ENCODE data around the gene ZNF577.
A peak's percentile ranks its signal among the peaks of the same experiment; 100 is the strongest.
"Not testable (repeated sequence)": the region's sequence is repeated elsewhere in the genome, so short reads cannot be mapped to it uniquely, and the experiment has no call there.

Gene ZNF577

GRCh38 chr19:51887522-51888498 is at the start of gene ZNF577:
TSS of gene ZNF577 (minus strand) at chr19:51887951. CDS start at chr19:51880382, 7,569 bp downstream.
- DNase-seq = peak; percentile 68

DNA sequence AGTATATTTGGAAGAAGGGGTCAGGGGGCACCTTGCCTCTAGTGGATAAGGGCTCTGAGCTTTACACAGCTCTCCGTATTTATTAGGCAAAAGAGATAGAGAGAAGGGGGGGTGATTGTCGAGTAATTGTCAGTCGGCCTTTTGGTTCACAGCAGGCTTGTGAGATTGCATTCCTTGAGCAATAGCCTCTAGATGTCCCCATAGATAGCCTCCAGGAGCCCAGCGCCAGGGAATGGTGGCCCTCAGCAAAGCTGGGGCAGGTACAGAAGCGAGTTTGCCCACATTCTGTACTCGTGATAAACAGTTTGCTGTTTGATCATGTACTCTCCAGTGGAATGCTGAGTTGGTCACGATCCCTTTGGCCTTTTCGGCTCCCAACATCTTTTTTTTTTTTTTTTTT is 44.2 kb upstream of the ZNF577 start:
- DNase-seq = no peak

DNA sequence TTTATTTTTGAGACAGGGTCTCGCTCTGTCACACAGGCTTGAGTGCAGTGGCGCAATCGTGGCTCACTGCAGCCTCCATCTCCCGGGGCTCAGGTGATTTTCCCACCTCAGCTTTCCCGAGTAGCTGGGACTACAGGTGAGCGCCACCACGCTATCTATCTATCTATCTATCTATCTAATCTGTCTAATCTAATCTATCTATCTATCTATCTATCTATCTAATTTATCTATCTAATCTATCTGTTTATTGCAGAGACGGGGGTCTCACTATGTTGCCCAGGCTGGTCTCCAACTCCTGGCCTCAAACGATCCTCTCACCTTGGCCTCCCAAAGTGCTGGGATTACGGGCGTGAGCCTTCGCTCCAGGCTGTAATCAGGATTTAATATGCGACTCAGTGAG is 40.1 kb upstream of the ZNF577 start:
- no peak for DNase-seq

DNA sequence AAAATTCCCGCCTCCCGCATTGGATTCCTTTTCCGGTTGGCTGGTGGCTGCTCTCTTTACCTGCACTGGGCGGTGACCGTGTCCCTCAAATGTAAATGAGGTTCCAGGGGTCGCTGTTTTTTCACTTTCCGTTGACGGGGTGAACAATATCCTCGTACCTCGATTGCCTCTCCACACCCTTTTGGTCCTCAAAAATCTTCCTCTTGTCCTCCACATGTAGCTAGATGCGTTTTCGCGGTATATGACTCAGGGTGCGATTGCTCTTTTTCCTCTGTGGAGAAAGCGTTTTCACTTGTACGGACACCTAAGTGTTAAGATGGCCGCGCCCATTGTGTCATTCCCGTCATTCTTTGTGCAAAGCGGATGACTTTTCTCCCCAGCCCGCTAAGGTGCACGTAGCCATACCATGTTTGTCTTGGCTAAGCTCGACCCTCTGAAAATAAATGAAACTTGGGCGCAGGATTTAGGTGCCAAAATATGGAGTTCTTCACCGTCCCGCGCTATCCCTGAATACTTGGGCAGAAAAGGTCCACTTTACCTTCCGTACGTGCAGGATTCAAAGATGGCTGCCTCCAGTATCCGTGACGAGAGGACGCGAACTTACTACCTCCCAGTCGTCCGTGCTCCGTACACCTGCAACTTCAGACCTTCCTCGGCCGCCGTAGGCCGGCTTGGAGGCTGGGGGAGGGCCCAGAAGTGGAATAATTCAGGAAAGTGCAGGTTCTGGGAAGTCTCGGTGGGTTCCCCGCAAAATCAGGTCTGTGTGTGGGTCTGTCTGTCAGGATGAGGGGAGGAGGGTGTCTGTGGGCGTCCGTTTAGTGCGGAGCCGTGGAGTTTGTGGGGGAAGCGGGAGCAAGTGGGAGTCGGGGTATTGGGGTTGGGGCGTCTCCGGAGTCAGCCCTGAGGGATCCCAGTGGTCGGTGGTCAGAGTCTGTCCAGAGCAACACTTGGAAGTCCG is 39.3 kb upstream of the ZNF577 start, which contains the start of gene ZNF613:
TSS of gene ZNF613 (plus strand) at position 689 of the 958 bp plus-strand sequence. CDS start 8,749 bp downstream, outside the sequence.
- peak; percentile 87 for DNase-seq

DNA sequence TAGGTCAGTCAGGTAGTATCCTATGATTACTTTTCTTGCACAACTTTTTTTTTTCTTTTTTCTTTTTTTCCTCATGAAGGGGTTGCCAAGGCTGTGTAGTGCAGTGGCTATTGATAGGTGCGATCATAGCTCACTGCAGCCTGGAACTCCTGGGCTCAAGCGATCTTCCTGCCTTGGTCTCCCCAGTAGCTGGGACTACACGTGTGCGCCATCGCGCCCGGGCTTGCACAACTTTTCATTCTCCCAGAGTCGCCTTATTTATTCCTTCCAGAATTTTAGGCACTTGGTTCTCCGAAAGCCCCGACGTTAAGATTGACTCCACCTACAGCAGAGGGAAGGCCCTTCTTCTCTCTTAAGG is 38.7 kb upstream of the ZNF577 start:
- no peak for DNase-seq

DNA sequence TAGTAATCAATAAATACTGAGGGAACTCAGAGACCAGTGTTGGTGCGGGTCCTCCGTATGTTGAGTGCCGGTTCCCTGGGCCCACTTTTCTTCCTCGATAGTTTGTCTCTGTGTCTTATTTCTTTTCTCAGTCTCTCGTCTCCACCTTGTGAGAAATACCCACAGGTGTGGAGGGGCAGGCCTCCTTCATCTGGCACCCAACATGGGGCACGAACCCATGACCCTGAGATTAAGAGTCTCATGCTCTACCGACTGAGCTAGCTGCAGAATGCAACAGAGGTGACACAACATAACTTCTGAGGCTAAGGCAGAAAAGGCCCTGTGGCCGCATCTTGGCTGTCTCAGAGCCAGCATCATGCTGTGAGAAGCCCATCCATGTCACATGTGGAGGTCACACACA is 34.2 kb upstream of the ZNF577 start:
- no peak for DNase-seq

DNA sequence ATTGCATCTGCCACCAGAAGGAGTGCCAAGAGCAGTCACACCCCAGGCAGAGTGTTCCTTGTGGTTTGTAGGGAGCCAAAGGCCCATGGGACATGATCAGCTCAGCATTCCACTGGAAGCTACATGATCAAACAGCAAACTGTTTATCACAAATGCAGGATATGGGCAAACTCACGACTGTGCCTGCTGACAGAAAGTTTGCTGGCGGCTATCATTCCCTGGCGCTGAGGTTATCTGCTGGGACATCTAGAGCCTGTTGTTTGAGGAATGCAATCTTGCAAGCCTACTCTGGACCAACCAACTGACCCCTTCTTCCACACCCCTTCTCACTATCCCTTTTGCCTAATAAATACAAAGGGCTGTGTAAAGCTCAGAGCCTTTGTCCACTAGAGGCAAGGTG is 31.9 kb upstream of the ZNF577 start:
- no peak for DNase-seq

GRCh38 chr19:51916167-51916566 is 28.4 kb upstream of the ZNF577 start:
- no peak for DNase-seq

GRCh38 chr19:51915324-51915867 is 27.6 kb upstream of the ZNF577 start:
- no peak for DNase-seq

DNA sequence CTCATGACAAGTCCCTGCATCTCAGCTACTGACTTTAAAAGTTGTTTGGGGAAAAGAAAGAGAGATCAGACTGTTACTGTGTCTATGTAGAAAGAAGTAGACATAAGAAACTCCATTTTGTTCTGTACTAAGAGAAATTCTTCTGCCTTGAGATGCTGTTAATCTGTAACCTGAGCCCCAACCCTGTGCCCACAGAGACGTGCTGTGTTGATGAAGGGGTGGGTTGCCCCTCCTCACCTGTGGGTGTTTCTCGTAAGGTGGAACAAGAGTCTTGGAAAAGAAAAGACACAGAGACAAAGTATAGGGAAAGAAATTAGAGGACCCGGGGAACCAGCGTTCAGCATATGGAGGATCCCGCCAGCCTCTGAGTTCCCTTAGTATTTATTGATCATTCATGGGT is 20.2 kb upstream of the ZNF577 start:
- not testable (repeated sequence) for DNase-seq

DNA sequence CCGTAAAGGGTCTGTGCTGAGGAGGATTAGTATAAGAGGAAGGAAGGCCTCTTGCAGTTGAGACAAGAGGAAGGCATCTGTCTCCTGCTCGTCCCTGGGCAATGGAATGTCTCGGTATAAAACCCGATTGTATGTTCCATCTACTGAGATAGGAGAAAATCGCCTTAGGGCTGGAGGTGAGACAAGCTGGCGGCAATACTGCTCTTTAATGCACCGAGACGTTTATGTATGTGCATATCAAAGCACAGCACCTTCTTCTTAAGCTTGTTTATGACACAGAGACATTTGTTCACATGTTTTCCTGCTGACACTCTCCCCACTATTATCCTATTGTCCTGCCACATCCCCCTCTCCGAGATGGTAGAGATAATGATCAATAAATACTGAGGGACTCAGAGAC is 18.4 kb upstream of the ZNF577 start:
- DNase-seq = not testable (repeated sequence)

- not testable (repeated sequence) for DNase-seq
Measured at GRCh38 chr19:51905639-51906038, 17.9 kb upstream of the ZNF577 start.

- no peak for DNase-seq
Measured at GRCh38 chr19:51905206-51905605, 17.5 kb upstream of the ZNF577 start.

DNA sequence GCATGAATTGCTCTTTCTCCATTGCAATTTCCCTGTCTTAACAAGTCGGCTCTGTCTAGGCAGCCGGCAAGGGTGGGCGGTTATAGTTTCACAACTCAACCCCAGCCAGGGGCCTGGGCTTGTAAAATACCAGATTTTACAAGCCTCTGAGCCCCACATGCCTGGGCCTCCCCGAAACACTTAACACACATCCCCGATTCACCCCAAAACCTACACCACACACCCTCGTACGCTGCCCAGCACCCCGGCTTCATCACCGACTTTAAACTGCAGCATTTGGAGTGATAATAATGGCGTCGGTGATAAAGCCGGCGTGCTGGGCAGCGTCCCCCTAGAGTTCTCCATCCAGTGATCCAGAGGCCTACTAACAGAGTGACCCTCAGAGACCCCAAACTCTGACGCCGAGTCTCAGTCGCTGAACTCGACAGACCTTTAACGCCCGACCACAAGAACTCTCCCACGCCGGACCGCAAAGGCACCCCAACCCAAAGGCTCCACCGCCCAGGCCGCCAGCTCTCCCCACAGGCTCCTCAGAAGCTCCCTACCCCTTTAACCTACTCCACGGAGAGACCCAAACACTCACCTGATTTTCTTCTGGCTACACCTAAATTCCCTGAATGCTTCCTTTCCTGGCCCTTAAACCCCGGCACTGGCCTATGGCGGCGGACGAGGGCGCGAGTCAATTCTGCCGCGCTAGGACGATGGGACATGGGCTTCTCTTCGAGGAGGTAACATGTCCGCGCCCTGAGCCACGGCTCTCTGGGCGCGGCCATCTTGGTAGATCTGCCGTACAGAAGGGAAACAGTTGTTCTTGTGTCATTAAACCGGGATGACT is 16.8 kb upstream of the ZNF577 start, which contains the start of gene ZNF649:
TSS of gene ZNF649 (minus strand) at position 687 of the 835 bp plus-strand sequence. CDS start 4,910 bp downstream, outside the sequence.
- DNase-seq = peak; percentile 86

- no peak for DNase-seq
Measured at GRCh38 chr19:51903192-51903591, 15.4 kb upstream of the ZNF577 start.

- DNase-seq = no peak
Measured at GRCh38 chr19:51901860-51902259, 14.1 kb upstream of the ZNF577 start.

GRCh38 chr19:51891193-51891747 is 3.5 kb upstream of the ZNF577 start:
- DNase-seq = no peak

DNA sequence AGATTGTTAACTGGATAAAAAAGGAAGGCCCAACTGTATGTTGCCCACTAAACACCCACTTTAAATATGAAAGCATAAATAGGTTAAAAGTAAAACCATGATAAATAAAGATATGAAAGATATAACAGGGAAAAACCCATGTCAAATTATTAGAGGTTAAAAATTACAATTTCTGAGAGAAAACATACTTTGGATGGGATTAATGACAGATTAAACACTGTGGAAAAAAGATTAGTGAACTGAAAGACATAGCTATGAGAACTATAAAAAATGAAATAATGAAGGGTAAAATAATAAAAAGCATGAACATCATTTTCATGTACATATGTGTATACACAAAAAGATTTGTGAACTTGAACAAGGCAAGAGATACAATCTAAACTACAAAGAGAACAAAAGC is 2.2 kb upstream of the ZNF577 start:
- DNase-seq = no peak

DNA sequence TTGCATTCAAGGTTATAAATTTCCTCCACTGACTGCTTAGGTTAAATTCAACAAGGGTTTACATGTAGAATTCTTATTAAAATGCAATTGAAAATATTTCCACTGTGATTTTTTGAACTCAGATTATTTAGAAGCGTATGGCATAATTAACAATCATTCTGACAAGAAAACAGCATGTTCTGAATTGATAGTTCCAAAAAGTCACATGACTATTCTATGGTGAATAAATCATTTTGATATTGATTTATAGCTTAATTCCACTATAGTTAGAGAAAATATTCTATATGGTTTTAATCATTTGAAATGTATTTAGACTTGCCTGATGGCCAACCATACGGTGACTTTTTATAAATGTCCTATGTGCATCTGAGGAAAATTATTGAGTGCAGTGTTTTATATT is 3.0 kb downstream of the ZNF577 start:
- no peak for DNase-seq

- DNase-seq = no peak
Measured at GRCh38 chr19:51882518-51882917, 5.2 kb downstream of the ZNF577 start.

- DNase-seq = no peak
Measured at GRCh38 chr19:51873097-51873496, 14.7 kb downstream of the ZNF577 start.
